ENCODE results near the gene TMEM167B. TPM values are rescaled to one million over a fixed set of nuclear protein-coding genes. Genes with fewer than 3 reads are reported as not detected.
"Not testable (repeated sequence)": the region's sequence is repeated elsewhere in the genome, so short reads cannot be mapped to it uniquely, and the experiment has no call there.

TMEM167B gene
- total RNA-seq, 1 experiment from 2014 or later = 26.4 TPM

- H3K27ac ChIP-seq (ENCODE audit: low read depth, low read length, poor library complexity, severe bottlenecking) = no peak overlapping the region
- H3K4me1 ChIP-seq (ENCODE audit: insufficient read depth, low read length, poor library complexity, severe bottlenecking) = no peaks in the 10 kb centered on the region
- no peaks in the 10 kb centered on the region for H3K27me3 ChIP-seq (replicated peaks; ENCODE audit: insufficient read depth, low read depth, low read length, poor library complexity)
- CTCF ChIA-PET = interaction anchor here (0.6 kb wide), 1 partner anchor 84 kb away, joined by 3 read pairs; no protein-coding TSS in a partner anchor
- no peak for DNase-seq (ENCODE audit: low spot score)
- no TSS peak for BruUV-seq (replicated peaks)
- POLR2A ChIA-PET (ENCODE audit: low non-redundant PET) = no interaction called here
- no peak overlapping the region for H3K4me3 ChIP-seq (ENCODE audit: low read depth, low read length, poor library complexity, severe bottlenecking)
- intact Hi-C loops (cut with micrococcal nuclease; ENCODE audit: unreplicated experiment) = no loop called here
- H3K36me3 ChIP-seq (ENCODE audit: insufficient read depth, low read length, poor library complexity, severe bottlenecking) = no peaks in the 10 kb centered on the region
- H3K9me3 ChIP-seq (ENCODE audit: low read depth, low read length, poor library complexity, severe bottlenecking) = no peaks in the 10 kb centered on the region
- TF ChIP-seq CTCF (conservative IDR thresholded peaks at IDR 0.05; ENCODE audit: low read depth, low read length) = no peak
- TF ChIP-seq EZH2 (IDR thresholded peaks at IDR 0.05; ENCODE audit: borderline replicate concordance, low read depth, low read length, poor library complexity, severe bottlenecking) = no peak
Observed at GRCh38 chr1:109142260-109142659, 51.7 kb downstream of the TMEM167B start.

- H3K4me3 ChIP-seq (ENCODE audit: low read depth, low read length, poor library complexity, severe bottlenecking); H3K4me1 ChIP-seq (ENCODE audit: insufficient read depth, low read length, poor library complexity, severe bottlenecking); DNase-seq (ENCODE audit: low spot score); intact Hi-C loops (cut with micrococcal nuclease; ENCODE audit: unreplicated experiment); H3K27ac ChIP-seq (ENCODE audit: low read depth, low read length, poor library complexity, severe bottlenecking); H3K36me3 ChIP-seq (ENCODE audit: insufficient read depth, low read length, poor library complexity, severe bottlenecking); H3K9me3 ChIP-seq (ENCODE audit: low read depth, low read length, poor library complexity, severe bottlenecking); H3K27me3 ChIP-seq (replicated peaks; ENCODE audit: insufficient read depth, low read depth, low read length, poor library complexity); CTCF ChIA-PET; BruUV-seq (replicated peaks); POLR2A ChIA-PET (ENCODE audit: low non-redundant PET): not testable (repeated sequence)
Observed at GRCh38 chr1:109142725-109143124, 52.2 kb downstream of the TMEM167B start.

Other genes with a start within 250 kb of the TMEM167B start
- 0.54 TPM in 1 of 2 replicates, not detected in the other for gene AKNAD1, start 233.7 kb upstream of the TMEM167B start, total RNA-seq (2021)
- 34.7 and 37.6 TPM in 2 replicates for gene GPSM2, start 213.8 kb upstream of the TMEM167B start, total RNA-seq (2021)
- 58.4 and 60.2 TPM in 2 replicates for gene CLCC1, start 127.3 kb upstream of the TMEM167B start, total RNA-seq (2021)
- gene WDR47, start 48.7 kb upstream of the TMEM167B start, total RNA-seq (2021) = 17.4 and 21.0 TPM in 2 replicates
- 45.3 and 58.8 TPM in 2 replicates for gene TAF13, start 14.8 kb upstream of the TMEM167B start, total RNA-seq (2021)
- 0.17 and 0.24 TPM in 2 replicates for gene ELAPOR1, start 23.4 kb downstream of the TMEM167B start, total RNA-seq (2021)
- gene SARS1, start 123.2 kb downstream of the TMEM167B start, total RNA-seq (2021) = 259 and 320 TPM in 2 replicates
- 30.2 and 32.6 TPM in 2 replicates for gene CELSR2, start 158.8 kb downstream of the TMEM167B start, total RNA-seq (2021)
- gene PSRC1, start 192.4 kb downstream of the TMEM167B start, total RNA-seq (2021) = 75.0 and 85.2 TPM in 2 replicates
- gene MYBPHL, start 216.2 kb downstream of the TMEM167B start, total RNA-seq (2021) = not detected in 2 replicates